GM18502 (cell line): ENCODE results near the gene FBN2.
"Not testable (repeated sequence)": the region's sequence is repeated elsewhere in the genome, so short reads cannot be mapped to it uniquely, and the experiment has no call there.

Source experiments
- ATAC-seq: cut with Tn5 transposase; IDR thresholded peaks from one replicate; pipeline ENCODE4 v1.9.1; 2021; ENCODE audit warnings: mild to moderate bottlenecking; ENCODE audit not compliant: unreplicated experiment, poor library complexity

Gene FBN2

DNA sequence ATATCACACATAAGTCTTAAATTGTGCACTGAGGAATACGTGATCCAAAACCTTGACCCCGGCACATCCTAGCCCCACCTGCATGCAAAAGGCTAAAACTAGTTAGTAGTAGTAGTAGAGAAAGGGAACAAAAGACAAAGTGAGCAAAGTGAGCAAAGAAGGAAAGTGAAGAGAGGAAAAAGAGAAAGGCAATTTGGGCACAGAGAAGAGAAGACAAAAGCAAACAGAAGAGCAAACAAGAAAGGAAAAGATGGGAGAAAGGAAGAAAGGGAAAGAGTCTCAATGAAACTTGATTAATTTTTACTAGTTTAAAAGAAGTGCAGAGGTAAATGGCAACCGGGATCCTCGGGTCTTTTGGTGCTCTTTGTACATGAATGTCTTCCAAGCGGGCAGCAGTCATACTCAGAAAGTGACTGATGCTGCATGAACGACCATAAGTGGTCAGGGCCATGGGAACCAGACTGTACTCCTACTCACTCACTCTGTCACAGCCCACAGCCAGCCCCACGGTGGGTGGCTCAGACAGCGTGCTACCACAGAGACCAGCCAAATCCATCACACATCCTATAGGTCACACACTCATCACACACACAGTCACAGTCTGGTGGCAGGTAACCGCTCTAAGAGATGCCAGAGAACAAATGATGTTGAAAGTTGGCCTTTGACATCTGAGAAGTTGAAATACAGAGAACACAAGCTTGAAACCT lies 203.9 kb downstream of the FBN2 start:
- ATAC-seq: no peak

DNA sequence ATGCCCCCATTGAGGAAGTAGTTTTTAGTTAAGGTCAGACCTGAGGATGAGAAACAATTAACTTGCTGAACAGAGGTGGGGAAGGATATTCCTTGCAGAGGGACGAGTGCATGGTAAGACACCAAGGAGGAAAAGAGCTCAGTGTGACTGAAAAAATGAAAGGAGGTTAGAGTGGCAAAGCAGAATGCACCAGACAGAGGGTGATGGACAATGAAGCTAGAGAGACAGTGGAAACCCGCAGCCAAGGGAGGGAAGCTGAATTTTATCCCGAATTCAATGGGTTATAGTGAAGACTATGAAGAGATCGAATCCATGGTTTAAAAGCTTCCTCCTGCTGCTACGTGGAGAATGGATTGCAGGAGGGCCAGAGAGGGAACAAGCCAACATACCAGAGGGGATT lies 206.8 kb downstream of the FBN2 start:
- no peak for ATAC-seq

DNA sequence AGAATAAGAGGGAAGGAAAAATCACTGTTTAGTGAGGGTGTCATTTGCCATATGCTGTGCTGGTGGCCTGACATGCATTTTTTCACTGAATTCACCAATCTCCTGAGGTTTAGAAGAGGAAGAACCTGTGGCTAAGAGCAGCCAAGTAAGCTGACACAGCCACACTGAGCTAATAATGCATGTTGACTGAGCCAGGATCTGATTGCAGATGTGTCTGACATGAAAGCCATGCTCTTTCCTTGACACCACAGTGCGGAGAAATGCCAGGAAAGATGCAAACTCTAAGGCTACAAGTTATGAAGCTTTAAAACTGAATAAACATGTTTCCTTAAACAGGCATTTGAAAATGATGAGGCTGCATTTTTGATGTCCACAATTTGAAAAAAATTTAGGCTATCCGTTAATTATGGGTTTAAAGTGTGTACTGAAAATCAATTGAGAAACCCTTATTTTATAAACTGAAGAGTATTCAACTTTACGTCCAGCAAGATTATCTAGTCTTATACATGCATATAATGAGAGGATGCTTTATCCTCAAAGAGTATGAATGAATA lies 208.6 kb downstream of the FBN2 start:
- no peak for ATAC-seq

DNA sequence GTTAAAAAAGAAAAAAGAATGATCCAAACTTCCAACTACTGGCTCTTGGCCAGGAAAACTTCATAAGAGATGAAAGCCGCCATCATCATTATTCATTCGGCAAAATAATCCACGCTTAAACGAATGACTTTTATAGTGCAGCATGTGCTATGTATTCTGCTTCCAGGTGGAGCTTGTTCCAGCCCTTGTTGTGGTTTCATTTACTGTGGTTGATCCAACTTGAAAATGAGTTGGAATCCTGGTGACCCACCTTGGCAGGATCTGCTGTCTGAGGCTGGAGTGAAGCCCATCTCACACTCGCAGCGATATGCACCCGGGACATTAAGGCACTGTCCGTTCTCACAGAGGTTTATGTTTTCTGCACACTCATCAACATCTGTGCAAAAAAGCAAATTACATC lies 209.6 kb downstream of the FBN2 start:
- no peak for ATAC-seq

DNA sequence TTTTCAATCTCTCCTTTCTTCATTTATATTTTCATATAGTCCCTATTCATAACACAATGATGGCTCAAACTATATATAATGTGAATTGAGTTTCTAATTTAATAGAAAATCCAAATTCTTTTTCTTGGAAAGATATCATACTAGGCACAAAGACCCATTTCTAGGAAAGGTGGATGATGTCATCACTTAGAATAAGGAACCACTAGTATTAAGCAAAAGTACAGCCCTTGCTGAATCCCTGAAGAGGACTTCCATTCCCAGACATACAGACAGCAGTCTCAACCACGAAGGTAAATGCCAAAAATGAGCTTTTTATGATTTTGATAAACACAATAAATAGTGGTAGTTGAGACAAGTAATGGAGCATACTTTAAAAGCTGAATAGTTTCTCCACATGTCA lies 210.0 kb downstream of the FBN2 start:
- ATAC-seq: no peak

DNA sequence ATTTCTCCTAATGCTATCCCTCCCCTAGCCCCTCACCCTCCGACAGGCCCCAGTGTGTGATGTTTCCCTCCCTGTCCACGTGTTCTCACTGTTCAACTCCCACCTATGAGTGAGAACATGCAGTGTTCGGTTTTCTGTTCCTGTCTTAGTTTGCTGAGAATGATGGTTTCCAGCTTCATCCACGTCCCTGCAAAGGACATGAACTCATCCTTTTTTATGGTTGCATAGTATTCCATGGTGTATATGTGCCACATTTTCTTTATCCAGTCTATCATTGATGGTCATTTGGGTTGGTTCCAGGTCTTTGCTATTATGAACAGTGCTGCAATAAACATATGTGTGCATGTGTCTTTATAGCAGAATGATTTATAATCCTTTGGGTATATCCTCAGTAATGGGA lies 216.6 kb downstream of the FBN2 start:
- not testable (repeated sequence) for ATAC-seq

DNA sequence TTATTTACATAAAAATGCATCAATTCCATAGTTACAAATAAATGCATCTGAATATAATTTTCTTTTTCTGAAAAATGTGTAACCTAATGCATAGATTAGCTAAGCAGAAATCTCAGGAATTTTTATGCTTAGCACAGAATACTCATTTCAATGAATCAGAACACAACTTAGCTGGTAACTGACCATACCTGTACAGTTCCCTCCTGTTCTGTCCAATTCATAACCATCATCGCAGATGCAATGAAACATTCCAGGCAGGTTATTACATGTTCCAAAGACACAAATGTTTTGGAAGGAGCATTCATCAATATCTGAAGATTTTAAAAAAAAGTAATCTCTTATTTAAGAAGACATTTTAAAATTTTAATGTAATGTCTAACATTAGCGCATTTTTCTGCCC lies 219.4 kb downstream of the FBN2 start:
- no peak for ATAC-seq

DNA sequence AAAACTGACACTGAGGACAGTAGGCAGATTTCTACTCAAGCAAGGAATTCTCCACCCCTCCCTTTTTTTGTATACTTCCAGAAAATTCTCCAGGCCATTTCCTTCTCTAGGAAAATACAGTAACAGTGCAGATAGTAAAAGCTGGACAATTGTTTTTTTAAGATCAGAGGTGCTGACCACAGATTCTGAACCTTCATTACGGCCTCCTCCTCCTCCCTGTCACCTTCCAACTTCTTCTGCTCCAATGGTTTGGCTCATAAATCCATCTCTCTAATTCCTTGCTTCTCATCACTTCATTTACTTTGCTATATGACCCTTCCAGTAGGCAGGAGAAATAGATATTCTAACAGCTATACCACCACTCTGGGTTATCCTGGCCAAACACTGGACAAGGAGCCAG lies 220.6 kb downstream of the FBN2 start:
- ATAC-seq: no peak

DNA sequence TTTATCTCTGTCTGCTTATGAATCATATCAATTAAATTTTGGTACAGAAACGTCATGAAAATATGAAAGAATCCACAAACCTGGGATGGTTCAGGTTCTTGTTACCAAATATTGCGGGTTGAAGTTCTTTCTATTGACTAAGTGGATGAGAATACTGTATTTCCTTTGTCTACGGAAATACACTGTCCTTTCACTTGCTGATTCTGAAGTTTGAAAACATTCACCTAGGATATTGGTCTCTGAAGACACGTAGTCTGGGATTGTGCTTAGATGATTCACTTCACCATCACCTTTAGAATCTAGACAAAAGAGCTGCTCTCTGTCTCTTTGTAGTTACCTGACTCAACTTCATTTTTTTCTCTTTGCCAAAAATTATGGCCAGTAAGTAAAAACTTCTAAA lies 222.4 kb downstream of the FBN2 start:
- no peak for ATAC-seq

DNA sequence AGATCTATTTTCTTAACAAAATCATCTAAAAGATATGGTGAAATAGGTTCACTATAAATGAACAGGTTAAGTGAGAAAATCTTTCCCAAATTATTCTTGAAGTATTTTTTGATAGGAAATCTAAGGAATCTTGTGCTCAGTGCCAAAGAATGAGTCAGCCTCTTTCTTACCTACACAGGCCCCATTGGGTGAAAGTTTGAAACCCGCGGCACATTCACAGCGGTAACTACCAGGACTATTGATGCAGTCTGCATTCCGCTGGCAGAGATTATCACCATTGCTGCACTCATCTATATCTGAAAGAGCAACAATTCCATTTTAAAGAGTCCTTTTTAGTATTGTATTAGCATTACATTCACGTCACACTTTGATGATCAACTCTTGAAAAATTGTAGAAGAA lies 232.7 kb downstream of the FBN2 start:
- no peak for ATAC-seq

DNA sequence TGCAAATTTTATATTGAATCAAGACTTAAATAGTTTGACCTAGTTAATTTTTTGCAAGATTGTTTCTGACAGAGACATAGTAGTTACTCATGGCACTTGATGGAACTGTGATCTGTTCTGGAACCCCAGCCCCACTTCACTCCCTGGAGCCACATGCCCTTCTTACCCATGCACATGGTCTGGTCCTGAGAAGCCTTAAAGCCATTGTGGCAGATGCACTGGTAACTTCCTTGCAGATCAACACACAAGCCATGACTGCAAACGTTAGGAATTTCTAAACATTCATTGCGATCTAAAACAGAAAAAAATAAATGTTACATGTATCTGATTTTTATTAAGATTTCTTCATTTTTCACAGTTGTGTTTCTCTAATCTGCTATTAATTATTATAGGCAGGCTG lies 233.3 kb downstream of the FBN2 start:
- ATAC-seq: no peak

DNA sequence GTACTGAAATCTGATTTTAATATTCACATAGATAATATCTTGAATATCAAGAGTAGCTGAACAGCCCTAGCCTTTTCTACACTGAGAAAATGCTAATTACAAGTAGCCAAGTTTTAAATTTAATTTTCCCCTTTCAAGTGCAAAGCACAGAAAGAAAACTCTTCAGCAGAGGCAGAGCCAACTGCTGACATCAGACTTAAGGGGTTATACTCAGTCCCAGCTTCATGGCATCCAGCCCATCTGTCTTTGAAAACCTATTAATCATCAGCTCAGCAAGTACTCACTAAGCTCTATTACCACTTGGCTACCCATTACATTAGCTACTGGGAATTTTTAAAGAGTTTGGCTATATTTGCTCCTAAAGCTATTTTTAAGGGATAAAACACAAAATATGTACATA lies 234.0 kb downstream of the FBN2 start:
- no peak for ATAC-seq

DNA sequence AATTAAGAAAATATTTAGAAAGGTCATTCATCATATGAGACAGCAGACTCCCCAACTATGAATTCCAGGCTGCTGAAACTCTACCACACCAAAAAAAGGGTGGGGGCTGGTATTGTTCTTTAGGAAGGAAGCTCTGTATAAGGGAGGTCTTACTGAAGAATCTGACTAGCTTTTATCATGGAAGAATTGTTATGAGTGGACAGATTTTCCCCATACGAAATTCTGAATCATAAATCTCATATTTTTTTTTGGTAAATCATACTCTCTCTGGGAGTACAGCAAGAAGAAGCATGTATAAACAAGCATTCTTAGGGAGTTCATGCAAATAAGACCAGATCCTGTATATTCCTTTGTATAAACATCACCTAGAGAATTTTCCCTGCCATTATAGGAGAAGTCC lies 234.5 kb downstream of the FBN2 start:
- ATAC-seq: no peak

DNA sequence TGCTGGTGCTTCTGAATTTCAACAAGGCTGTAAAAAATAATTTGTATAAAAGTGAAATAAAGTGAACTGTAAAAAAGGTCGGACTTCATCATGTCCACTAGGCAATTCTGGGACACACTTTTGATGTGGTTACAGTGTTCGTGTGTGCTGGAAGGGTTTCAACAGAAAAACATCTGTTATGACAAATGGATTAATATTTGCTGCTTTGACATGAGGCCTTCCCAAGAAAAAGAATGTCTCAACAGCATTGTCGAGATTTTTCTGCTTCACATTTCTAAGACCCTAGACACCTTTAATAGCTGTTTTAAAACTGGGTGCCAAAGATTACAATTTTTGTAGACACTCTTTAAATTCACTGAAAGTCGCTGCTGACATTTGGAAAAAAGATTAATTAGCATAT lies 237.9 kb downstream of the FBN2 start:
- ATAC-seq: no peak

DNA sequence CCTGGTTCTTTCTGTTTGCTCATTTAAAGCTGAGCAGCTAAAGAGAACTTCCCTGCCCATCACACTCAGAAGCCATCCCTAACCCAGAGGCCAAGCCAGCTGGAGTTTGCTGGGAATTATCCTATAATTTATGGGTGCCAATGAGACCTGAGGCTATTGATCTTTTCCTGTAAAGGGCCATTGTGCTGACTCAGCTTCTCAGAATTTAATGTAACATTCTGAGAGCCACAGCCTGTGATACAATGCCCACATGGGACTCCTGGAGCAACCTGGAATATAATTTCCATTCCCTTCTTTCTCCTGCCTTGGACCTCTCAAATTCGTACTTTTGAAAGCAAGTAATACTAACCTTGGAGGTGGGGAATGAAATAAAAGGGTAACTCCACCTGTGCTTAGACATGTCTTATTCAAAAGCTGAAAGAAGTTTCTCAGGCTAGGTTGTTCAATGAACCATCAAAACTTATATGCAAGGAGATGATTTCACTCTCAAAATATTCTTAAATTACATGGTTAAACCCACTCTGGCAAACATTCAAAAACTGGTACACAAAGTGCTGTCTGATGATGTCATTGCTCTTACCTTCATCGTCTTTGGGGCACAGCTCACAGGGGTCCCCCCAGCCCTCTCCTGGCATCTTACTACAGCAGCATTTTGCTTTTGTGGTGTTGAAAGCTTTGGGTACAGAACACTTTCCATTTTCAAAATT lies 247.7 kb downstream of the FBN2 start:
- no peak for ATAC-seq

DNA sequence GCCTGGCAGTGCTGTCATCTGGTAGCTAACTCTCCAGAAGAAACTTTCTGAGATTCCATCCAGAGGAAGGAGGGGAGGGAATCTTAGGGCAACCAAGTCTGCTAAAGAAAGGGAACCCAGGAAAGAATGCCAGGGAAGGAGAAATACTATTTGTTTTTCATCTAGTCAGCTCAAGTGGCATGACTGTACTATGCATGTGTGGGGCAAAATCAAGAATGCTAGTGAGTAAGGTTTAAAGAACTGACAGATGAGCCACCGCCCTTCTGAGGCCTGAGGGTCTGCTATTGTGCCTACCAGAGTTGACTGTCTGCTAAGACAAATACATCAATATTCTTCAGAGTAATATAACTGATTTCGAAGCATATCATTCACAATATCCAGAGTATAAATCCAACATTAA lies 250.3 kb downstream of the FBN2 start:
- no peak for ATAC-seq

DNA sequence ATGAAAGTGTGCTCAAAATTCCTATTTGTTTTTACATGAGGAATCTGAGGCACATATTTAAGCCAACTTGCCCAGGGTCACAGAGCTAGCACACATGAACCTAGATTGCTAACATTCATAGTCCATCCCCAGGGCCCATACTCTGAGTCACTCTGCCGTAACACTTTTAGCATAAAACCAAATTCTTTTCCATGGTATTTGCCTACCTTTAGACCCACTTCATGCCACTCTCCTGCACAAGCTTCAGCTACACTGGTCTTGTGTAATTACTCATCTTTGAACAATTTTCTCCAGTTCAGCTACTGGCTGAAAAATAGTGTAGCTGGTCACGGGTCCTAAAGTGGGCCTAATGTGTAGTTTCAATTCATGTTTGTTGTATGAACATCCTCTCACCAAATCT lies 253.8 kb downstream of the FBN2 start:
- no peak for ATAC-seq

DNA sequence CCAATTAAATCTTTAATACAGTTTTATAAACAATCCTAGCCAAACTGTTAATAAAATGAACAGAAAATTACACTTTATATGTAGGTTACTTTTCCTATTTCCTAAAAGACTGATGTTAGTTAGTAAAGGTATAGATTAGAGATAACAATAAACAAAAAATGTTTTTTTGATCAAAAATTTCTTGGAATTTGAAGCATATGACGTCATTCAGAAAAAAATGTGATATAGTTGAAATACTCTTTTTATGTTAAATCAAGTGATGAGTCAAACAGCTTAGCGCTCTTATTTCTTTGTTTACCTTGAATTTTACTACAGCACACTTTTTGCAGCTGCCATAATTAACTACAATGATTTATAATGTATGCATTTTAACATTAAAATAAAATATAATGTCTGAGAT lies 258.7 kb downstream of the FBN2 start:
- ATAC-seq: no peak

DNA sequence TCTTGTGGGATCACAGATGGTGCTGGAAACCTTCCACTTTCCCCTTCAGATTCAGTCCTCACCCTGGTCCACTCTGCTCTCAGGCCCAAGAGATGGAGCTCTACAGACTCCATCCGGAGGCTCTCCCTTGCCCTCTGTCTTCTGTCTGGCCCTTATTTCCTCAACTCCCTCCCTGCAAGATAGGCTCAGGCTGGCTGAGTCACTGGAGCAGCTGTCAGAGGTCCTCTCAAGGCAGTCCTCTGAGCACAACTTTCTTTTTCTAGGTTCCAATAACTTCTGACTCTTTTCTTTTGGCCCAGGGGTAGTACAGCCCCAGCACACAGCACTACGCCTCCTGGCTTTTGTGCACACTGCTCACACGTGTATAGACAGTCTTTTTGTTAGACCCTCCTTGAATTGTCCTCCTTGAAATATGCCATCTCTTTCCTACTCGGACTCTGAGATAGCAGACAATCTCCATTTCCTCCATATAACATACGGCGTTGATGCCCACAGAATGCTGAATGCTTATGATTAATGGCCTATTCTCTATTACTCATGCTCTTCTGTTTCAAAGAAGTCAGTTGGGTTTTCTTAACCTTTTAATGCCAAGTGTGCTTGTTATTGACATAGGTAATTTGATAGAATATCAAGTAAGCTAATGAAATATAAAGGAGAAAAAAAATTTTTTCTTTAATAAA lies 261.4 kb downstream of the FBN2 start:
- no peak for ATAC-seq

DNA sequence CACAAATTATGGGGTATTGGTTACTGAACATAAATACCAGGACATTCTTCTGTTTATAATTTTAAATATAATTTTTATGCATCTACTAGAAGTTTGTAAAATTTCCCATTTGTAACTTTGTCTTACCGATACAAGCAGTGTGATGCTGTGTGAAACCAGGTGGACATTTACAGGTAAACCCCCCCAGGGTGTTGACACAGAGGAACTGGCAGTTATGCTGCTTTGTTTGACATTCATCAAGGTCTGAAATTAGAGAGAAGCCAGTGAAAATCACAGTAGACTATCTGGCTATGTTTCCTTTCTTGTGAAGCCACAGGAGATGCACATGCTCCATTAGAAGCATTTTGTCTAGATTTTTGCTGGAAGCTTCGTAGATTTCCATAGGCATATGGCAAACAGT lies 263.6 kb downstream of the FBN2 start:
- no peak for ATAC-seq

DNA sequence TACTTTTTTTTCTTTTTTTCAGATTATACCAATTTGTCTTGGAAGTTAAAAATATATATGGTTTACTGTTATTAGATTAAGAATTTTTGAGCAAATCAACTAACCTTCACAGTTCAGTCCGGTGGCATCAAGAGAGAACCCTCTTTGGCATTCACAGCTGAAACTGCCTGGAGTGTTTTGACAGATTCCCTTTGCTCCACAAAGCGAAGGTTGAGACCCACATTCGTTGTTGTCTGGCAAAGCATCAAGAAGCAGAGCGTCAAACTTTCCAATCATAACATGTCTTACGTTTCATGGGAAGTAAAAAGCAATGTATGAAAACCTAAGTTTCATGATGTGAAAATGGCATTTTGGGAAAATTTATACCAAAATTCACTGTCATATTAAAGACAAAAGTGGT lies 264.3 kb downstream of the FBN2 start:
- no peak for ATAC-seq
